ENCODE results near the gene KAZN.

The KAZN gene

GRCh38 chr1:14624941-14625340 lies 26.5 kb downstream of the KAZN start:
- Histone ChIP-seq H3K4me2 (ENCODE audit: low read depth, low read length, poor library complexity, severe bottlenecking) (no peak overlapping the region), H3K27me3 (ENCODE audit: insufficient read depth, low read length, poor library complexity, severe bottlenecking) (no peaks in the 10 kb centered on the region), H3K36me3 (ENCODE audit: insufficient read depth, low read length) (no peaks in the 10 kb centered on the region), H4K20me1 (ENCODE audit: insufficient read depth, low read length, poor library complexity, severe bottlenecking) (no peaks in the 10 kb centered on the region), H3K9me3 (ENCODE audit: insufficient read depth, low read depth, low read length) (no peaks in the 10 kb centered on the region), H3K9me2 (replicated peaks; ENCODE audit: low read depth, low read length) (no peaks in the 10 kb centered on the region), H3K4me1 (ENCODE audit: insufficient read depth, low read length, poor library complexity, severe bottlenecking) (no peaks in the 10 kb centered on the region), H3K4me3 (ENCODE audit: low read length, poor library complexity, severe bottlenecking) (no peak overlapping the region), H3K9ac (ENCODE audit: low read depth, low read length, poor library complexity, severe bottlenecking) (no peak overlapping the region), H2AFZ (ENCODE audit: low read length) (no peak overlapping the region), H3F3A (ENCODE audit: low read depth) (no peaks in the 10 kb centered on the region), H3K79me2 (ENCODE audit: insufficient read depth, low read length) (no peaks in the 10 kb centered on the region)
- TF ChIP-seq CTCF (conservative IDR thresholded peaks at IDR 0.05; ENCODE audit: low read length): no peak
- no peak for TF ChIP-seq EZH2phosphoT487 (IDR thresholded peaks at IDR 0.05; ENCODE audit: borderline replicate concordance)

GRCh38 chr1:14625572-14625971 lies 27.1 kb downstream of the KAZN start:
- Histone ChIP-seq H3K4me3 (ENCODE audit: low read length, poor library complexity, severe bottlenecking) (no peak overlapping the region), H3K27me3 (ENCODE audit: insufficient read depth, low read length, poor library complexity, severe bottlenecking) (no peaks in the 10 kb centered on the region), H3K9ac (ENCODE audit: low read depth, low read length, poor library complexity, severe bottlenecking) (no peak overlapping the region), H3K36me3 (ENCODE audit: insufficient read depth, low read length) (no peaks in the 10 kb centered on the region), H3K9me3 (ENCODE audit: insufficient read depth, low read depth, low read length) (no peaks in the 10 kb centered on the region), H3K4me1 (ENCODE audit: insufficient read depth, low read length, poor library complexity, severe bottlenecking) (no peaks in the 10 kb centered on the region), H3K4me2 (ENCODE audit: low read depth, low read length, poor library complexity, severe bottlenecking) (no peak overlapping the region), H3K9me2 (replicated peaks; ENCODE audit: low read depth, low read length) (no peaks in the 10 kb centered on the region), H3K79me2 (ENCODE audit: insufficient read depth, low read length) (no peaks in the 10 kb centered on the region), H2AFZ (ENCODE audit: low read length) (no peak overlapping the region), H4K20me1 (ENCODE audit: insufficient read depth, low read length, poor library complexity, severe bottlenecking) (no peaks in the 10 kb centered on the region), H3F3A (ENCODE audit: low read depth) (no peaks in the 10 kb centered on the region)
- TF ChIP-seq CTCF (conservative IDR thresholded peaks at IDR 0.05; ENCODE audit: low read length): no peak
- no peak for TF ChIP-seq EZH2phosphoT487 (IDR thresholded peaks at IDR 0.05; ENCODE audit: borderline replicate concordance)

GRCh38 chr1:14625996-14626395 lies 27.5 kb downstream of the KAZN start:
- no peaks in the 10 kb centered on the region for H3K4me1 ChIP-seq (ENCODE audit: insufficient read depth, low read length, poor library complexity, severe bottlenecking)
- H3K4me2 ChIP-seq (ENCODE audit: low read depth, low read length, poor library complexity, severe bottlenecking): no peak overlapping the region
- H4K20me1 ChIP-seq (ENCODE audit: insufficient read depth, low read length, poor library complexity, severe bottlenecking): no peaks in the 10 kb centered on the region
- no peak for TF ChIP-seq CTCF (conservative IDR thresholded peaks at IDR 0.05; ENCODE audit: low read length)
- no peak for TF ChIP-seq EZH2phosphoT487 (IDR thresholded peaks at IDR 0.05; ENCODE audit: borderline replicate concordance)
- no peaks in the 10 kb centered on the region for H3K9me2 ChIP-seq (replicated peaks; ENCODE audit: low read depth, low read length)
- H2AFZ ChIP-seq (ENCODE audit: low read length): no peak overlapping the region
- no peaks in the 10 kb centered on the region for H3K79me2 ChIP-seq (ENCODE audit: insufficient read depth, low read length)
- H3K9me3 ChIP-seq (ENCODE audit: insufficient read depth, low read depth, low read length): no peaks in the 10 kb centered on the region
- no peak overlapping the region for H3K4me3 ChIP-seq (ENCODE audit: low read length, poor library complexity, severe bottlenecking)
- H3F3A ChIP-seq (ENCODE audit: low read depth): no peaks in the 10 kb centered on the region
- no peaks in the 10 kb centered on the region for H3K36me3 ChIP-seq (ENCODE audit: insufficient read depth, low read length)
- no peaks in the 10 kb centered on the region for H3K27me3 ChIP-seq (ENCODE audit: insufficient read depth, low read length, poor library complexity, severe bottlenecking)
- H3K9ac ChIP-seq (ENCODE audit: low read depth, low read length, poor library complexity, severe bottlenecking): no peak overlapping the region
